Gastrocnemius medialis (tissue), 4 donors: ENCODE measurements around the gene IL36B. TPM values are rescaled to one million over a fixed set of nuclear protein-coding genes. Genes with fewer than 3 reads are reported as not detected.

Experiments
- ATAC-seq, 2 donors: fragments of 150-250 bp; one replicate each; pipeline ENCODE4 v1.9.1; 2016
- DNase-seq, 2 donors: peaks; one replicate each; pipeline ENCODE4 v3.0.0-alpha.2; 2019
- H3K27ac ChIP-seq, 4 donors: fragments of 200-600 bp; sonication (generic); 1 replicate in 1 of 4; 2 replicates in 3 of 4; pipeline ENCODE4 v1.5.1; 2016 to 2018; ENCODE audit warnings: mild to moderate bottlenecking in 2 of 4, moderate library complexity in 1 of 4
- H3K27me3 ChIP-seq, 3 donors: fragments of 200-600 bp; sonication (generic) in 2 of 3; 1 replicate in 1 of 3; 2 replicates in 2 of 3; pipeline versions ENCODE4 v1.5.1 to v1.6.0; 2016 to 2019; ENCODE audit warnings: mild to moderate bottlenecking in 1 of 3, moderate library complexity in 1 of 3
- H3K36me3 ChIP-seq, 2 donors: fragments of 200-600 bp; sonication (generic) in 1 of 2; one replicate each; pipeline ENCODE4 v1.5.1; 2017 to 2018
- H3K4me1 ChIP-seq, 2 donors: fragments of 200-600 bp; sonication (generic) in 1 of 2; one replicate each; pipeline ENCODE4 v1.5.1; 2016 to 2017; ENCODE audit warnings: mild to moderate bottlenecking in 2 of 2
- H3K4me3 ChIP-seq, 4 donors: fragments of 200-600 bp; sonication (generic) in 3 of 4; 1 replicate in 1 of 4; 2 replicates in 3 of 4; pipeline ENCODE4 v1.5.1; 2016 to 2019; ENCODE audit warnings: mild to moderate bottlenecking in 2 of 4
- H3K9me3 ChIP-seq, 3 donors: fragments of 200-600 bp; sonication (generic) in 2 of 3; 1 replicate in 1 of 3; 2 replicates in 2 of 3; pipeline ENCODE4 v1.5.1; 2016 to 2019
- POLR2A ChIP-seq, 2 donors: fragments of 450-650 bp; IDR thresholded peaks; one replicate each; pipeline ENCODE4 v1.6.1; 2017; ENCODE audit warnings: antibody characterized with exemption in 2 of 2, mild to moderate bottlenecking in 2 of 2, moderate library complexity in 2 of 2
- in situ Hi-C, 4 donors: fragments of 200-750 bp; cut with MboI; loops; one replicate each; pipeline versions ENCODE4 v1.15.0 to v1.8.0; 2017; ENCODE audit warnings: low sequenced_read_pairs in 4 of 4
- intact Hi-C: fragments of 100-400 bp; cut with DNase I; formaldehyde crosslinking; loops from one replicate; pipeline ENCODE4 v1.15.1; 2023; ENCODE audit warnings: low total_unique reads
- total RNA-seq, 4 donors: library from RNA; depleted of rRNA; stranded (reverse); fragments of >200 nt; gene quantifications; one replicate each; pipeline versions ENCODE4 v1.1.0 to v1.2.3, GENCODE V29; 2016
- TF ChIP-seq, protein P1 (sequence below), 5 experiments: fragments of 450-650 bp in 3 of 5; fragments of 200-600 bp in 2 of 5; sonication (generic) in 2 of 5; IDR thresholded peaks in 4 of 5; conservative IDR thresholded peaks in 1 of 5; 1 replicate in 4 of 5; 2 replicates in 1 of 5; pipeline ENCODE4 v1.5.1; 2016 to 2019; ENCODE audit warnings: antibody characterized with exemption in 5 of 5, mild to moderate bottlenecking in 3 of 5, moderate library complexity in 3 of 5

Gene IL36B
- total RNA-seq, 4 donors from 2014 or later: not detected

DNA sequence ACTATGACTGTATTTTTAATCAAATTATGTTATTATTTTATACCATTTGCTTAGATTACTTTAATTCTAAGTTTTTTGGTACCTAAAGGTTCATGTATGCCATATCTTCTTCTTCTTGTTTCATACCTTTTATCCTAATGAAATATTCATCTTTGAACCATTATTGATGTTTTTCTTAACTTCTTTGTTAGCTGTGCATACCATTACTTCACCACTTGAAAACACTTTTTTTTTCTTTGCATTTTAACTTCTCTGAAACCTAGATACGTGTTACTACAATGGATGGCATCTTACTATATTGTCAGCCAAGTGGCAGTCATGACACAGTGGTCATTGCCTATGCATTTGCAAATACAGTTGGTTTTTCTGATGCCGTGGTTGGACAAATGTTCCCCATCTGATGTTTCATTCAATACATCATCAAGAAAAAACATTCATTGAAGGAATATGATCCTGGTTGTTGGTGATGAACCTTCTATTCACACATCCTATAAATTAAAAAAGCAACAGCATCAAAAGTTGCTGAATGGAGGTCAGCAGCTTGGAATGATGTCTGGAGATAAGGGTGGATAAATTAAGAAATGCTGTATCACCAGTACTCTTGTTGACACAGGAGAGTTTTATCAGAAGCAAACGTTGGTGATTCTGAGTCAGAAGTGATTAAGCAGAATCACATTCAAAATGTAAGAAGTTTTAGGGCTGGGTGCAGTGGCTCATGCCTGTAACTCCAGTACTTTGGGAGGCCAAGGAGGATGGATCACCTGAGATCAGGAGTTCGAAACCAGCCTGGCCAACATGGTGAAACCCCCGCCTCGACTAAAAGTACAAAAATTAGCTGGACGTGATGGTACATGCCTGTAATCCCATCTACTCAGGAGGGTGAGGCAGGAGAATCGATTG lies 40.0 kb downstream of the IL36B start:
- DNase-seq: no peak
- no peaks in the 10 kb centered on the region for H3K36me3 ChIP-seq
- no peak for ATAC-seq
- H3K27ac ChIP-seq: no peak overlapping the region
- H3K9me3 ChIP-seq: no peaks in the 10 kb centered on the region
- TF ChIP-seq, protein P1, sequence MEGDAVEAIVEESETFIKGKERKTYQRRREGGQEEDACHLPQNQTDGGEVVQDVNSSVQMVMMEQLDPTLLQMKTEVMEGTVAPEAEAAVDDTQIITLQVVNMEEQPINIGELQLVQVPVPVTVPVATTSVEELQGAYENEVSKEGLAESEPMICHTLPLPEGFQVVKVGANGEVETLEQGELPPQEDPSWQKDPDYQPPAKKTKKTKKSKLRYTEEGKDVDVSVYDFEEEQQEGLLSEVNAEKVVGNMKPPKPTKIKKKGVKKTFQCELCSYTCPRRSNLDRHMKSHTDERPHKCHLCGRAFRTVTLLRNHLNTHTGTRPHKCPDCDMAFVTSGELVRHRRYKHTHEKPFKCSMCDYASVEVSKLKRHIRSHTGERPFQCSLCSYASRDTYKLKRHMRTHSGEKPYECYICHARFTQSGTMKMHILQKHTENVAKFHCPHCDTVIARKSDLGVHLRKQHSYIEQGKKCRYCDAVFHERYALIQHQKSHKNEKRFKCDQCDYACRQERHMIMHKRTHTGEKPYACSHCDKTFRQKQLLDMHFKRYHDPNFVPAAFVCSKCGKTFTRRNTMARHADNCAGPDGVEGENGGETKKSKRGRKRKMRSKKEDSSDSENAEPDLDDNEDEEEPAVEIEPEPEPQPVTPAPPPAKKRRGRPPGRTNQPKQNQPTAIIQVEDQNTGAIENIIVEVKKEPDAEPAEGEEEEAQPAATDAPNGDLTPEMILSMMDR (IDR thresholded peaks at IDR 0.05 in 4 of 5, conservative IDR thresholded peaks at IDR 0.05 in 1 of 5): no peak
- no peak for TF ChIP-seq POLR2A (IDR thresholded peaks at IDR 0.05)
- no peaks in the 10 kb centered on the region for H3K27me3 ChIP-seq
- no peaks in the 10 kb centered on the region for H3K4me1 ChIP-seq
- H3K4me3 ChIP-seq: no peak overlapping the region
- intact Hi-C loops: no loop called here
- in situ Hi-C loops: no loop called here

DNA sequence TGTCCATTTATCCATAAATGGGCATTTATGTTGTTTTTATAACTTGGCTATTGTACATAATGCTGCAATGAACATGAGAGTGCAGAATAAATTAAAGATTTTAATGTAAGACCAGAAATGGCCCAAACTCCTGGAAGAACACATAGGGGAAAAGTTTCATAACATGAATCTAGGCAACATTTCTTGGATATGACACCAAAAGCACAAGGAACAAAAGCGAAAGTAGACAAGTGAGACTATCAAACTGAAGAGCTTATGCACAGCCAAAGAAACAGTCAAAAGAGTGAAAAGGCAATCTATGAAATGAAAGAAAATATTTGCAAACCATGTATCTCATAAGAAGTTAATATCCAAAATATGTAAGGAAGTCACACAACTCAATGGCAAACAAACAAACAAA lies 41.6 kb downstream of the IL36B start:
- in situ Hi-C loops (no loop called here), intact Hi-C loops (no loop called here)
- H3K27me3 ChIP-seq: no peaks in the 10 kb centered on the region
- no peak overlapping the region for H3K4me3 ChIP-seq
- no peaks in the 10 kb centered on the region for H3K4me1 ChIP-seq
- no peaks in the 10 kb centered on the region for H3K9me3 ChIP-seq
- H3K27ac ChIP-seq: no peak overlapping the region
- H3K36me3 ChIP-seq: no peaks in the 10 kb centered on the region
- no peak for ATAC-seq
- no peak for DNase-seq
- TF ChIP-seq, protein P1 (IDR thresholded peaks at IDR 0.05 in 4 of 5, conservative IDR thresholded peaks at IDR 0.05 in 1 of 5): no peak
- TF ChIP-seq POLR2A (IDR thresholded peaks at IDR 0.05): no peak

DNA sequence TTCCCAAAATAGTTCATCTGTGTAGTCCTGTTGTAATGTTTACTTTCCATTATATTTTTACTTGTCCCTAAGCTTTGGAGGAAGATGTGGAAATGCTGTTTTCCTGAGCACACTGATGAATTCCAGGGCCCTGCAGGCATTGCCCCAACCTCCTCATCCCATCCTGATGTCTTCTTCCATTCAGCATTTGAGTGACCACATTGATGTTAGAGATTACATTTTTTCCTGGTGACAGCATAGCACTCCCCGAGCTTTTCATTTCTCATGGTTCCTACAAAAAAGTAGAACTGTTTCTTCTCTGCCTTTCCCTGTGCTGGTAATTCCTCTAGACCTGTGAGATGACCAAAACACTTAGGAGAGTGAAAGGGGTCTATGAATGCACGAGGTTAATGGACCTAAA lies 42.6 kb downstream of the IL36B start:
- Histone ChIP-seq H3K9me3 (no peaks in the 10 kb centered on the region), H3K4me3 (no peak overlapping the region), H3K4me1 (no peaks in the 10 kb centered on the region), H3K27ac (no peak overlapping the region), H3K36me3 (no peaks in the 10 kb centered on the region), H3K27me3 (no peaks in the 10 kb centered on the region)
- in situ Hi-C loops (no loop called here), intact Hi-C loops (no loop called here)
- TF ChIP-seq, protein P1 (IDR thresholded peaks at IDR 0.05 in 4 of 5, conservative IDR thresholded peaks at IDR 0.05 in 1 of 5): no peak
- no peak for TF ChIP-seq POLR2A (IDR thresholded peaks at IDR 0.05)
- DNase-seq (no peak), ATAC-seq (no peak)

DNA sequence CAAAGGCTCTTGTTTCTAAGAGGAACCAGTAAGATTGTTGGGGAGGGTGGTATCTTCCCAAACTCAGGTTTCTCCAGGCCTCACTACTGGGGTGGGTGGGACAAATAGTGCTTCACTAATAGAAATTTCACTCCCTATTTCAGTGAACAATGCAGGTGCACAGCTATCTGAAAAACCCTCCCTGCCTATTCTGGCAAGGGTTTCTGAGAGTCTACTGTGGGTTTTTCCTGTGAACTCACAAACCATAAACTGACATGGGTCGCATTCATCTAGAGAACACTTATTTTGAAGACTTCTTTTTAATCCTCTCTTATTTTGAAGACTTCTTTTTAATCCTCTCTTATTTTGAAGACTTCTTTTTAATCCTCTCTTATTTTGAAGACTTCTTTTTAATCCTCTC lies 43.0 kb downstream of the IL36B start:
- no peaks in the 10 kb centered on the region for H3K36me3 ChIP-seq
- H3K9me3 ChIP-seq: no peaks in the 10 kb centered on the region
- no peak for DNase-seq
- no peak for ATAC-seq
- no peak for TF ChIP-seq POLR2A (IDR thresholded peaks at IDR 0.05)
- TF ChIP-seq, protein P1 (IDR thresholded peaks at IDR 0.05 in 4 of 5, conservative IDR thresholded peaks at IDR 0.05 in 1 of 5): no peak
- in situ Hi-C loops (no loop called here), intact Hi-C loops (no loop called here)
- H3K4me1 ChIP-seq: no peaks in the 10 kb centered on the region
- no peak overlapping the region for H3K4me3 ChIP-seq
- H3K27me3 ChIP-seq: no peaks in the 10 kb centered on the region
- H3K27ac ChIP-seq: no peak overlapping the region
